HepG2 (cell line): ENCODE measurements around the gene MTA3.

Experiments
- ATF7 ChIP-seq, 2 experiments: fragments of 450-650 bp in 1 of 2; sonication (generic) in 1 of 2; formaldehyde crosslinking in 1 of 2; IDR thresholded peaks; 2 replicates each; pipeline versions ENCODE4 v1.4.0 to v1.6.1; 2016 to 2020; ENCODE audit warnings: antibody characterized with exemption in 1 of 2, mild to moderate bottlenecking in 1 of 2, missing genetic modification reagents in 1 of 2
- CTCF ChIP-seq: sonication (generic); formaldehyde crosslinking; IDR thresholded peaks from 2 replicates; pipeline ENCODE4 v1.5.0; 2020; ENCODE audit warnings: mild to moderate bottlenecking, missing genetic modification reagents, moderate library complexity
- MAFK ChIP-seq, 2 experiments: IDR thresholded peaks in 1 of 2; conservative IDR thresholded peaks in 1 of 2; 2 replicates each; pipeline ENCODE4 v1.6.1; 2011; ENCODE audit warnings: improper control_type of control experiment in 2 of 2, low read length in 2 of 2
- ONECUT2 ChIP-seq: sonication (generic); formaldehyde crosslinking; IDR thresholded peaks from 2 replicates; pipeline ENCODE4 v1.4.0; 2020; ENCODE audit warnings: missing genetic modification reagents
- SUZ12 ChIP-seq: fragments of 150-350 bp; IDR thresholded peaks from 2 replicates; pipeline ENCODE4 v1.6.1; 2014; ENCODE audit warnings: low read depth, low read length
- TAF1 ChIP-seq: sonication (generic); formaldehyde crosslinking; IDR thresholded peaks from 2 replicates; pipeline ENCODE4 v1.4.0; 2020; ENCODE audit warnings: missing genetic modification reagents
- TCF12 ChIP-seq, 2 experiments: fragments of 450-650 bp in 1 of 2; sonication (generic) in 1 of 2; formaldehyde crosslinking in 1 of 2; IDR thresholded peaks; 2 replicates each; pipeline versions ENCODE4 v1.6.1 to v1.8.0; 2017 to 2022; ENCODE audit warnings: antibody characterized with exemption in 1 of 2, mild to moderate bottlenecking in 1 of 2, missing genetic modification reagents in 1 of 2, moderate library complexity in 1 of 2
- YY1 ChIP-seq: IDR thresholded peaks from 2 replicates; pipeline ENCODE4 v1.6.1; 2011; ENCODE audit warnings: low read length, low read depth, moderate library complexity, mild to moderate bottlenecking; ENCODE audit not compliant: insufficient read depth, insufficient replicate concordance
- ZNF121 ChIP-seq: sonication (generic); formaldehyde crosslinking; IDR thresholded peaks from 2 replicates; pipeline ENCODE4 v1.5.0; 2020; ENCODE audit warnings: mild to moderate bottlenecking, missing genetic modification reagents
- ZNF24 ChIP-seq: fragments of 450-650 bp; IDR thresholded peaks from 2 replicates; pipeline ENCODE4 v1.6.1; 2017; ENCODE audit warnings: antibody characterized with exemption, mild to moderate bottlenecking
- ZNF274 ChIP-seq: sonication (generic); formaldehyde crosslinking; IDR thresholded peaks from 2 replicates; pipeline ENCODE4 v1.5.1; 2020; ENCODE audit warnings: mild to moderate bottlenecking, missing genetic modification reagents
- ZNF382 ChIP-seq: sonication (generic); formaldehyde crosslinking; IDR thresholded peaks from 2 replicates; pipeline ENCODE4 v1.5.0; 2020; ENCODE audit warnings: missing genetic modification reagents, mild to moderate bottlenecking, borderline replicate concordance
- TF ChIP-seq, protein P1 (sequence below): sonication (generic); formaldehyde crosslinking; IDR thresholded peaks from 2 replicates; pipeline ENCODE4 v1.5.0; 2020; ENCODE audit warnings: mild to moderate bottlenecking, missing genetic modification reagents
- TF ChIP-seq, protein P2 (sequence below): IDR thresholded peaks from 2 replicates; pipeline ENCODE4 v1.6.1; 2016; ENCODE audit warnings: low read depth, missing genetic modification reagents, missing compliant biosample characterization

DNA sequence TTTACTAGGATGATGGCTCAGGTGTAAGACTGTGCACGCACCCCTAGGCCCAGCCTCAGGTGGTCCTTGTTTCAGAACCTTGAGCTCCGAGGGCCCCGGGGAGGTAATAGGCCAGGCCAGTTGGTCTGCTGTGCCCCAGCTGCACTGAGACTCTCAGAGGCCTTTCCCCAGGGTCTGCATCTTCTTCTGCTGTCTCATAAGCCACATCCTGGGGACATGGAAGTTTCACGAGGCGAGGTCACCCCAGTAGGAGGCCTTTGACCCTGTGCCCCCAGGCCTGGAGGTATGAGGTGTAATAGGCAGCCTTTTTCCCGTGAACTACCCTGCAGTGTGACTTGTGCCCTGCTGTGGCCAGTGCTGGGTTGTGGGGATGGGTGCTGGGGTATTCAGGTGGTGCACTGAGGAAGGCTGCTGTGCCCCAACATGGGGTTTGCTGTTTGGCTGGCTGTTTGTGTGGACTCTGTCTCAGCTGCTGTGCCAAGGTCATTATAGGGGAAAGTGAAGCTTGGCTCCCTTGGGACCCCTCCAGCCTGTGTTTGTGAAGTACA lies 188.6 kb downstream of the MTA3 start:
- TF ChIP-seq YY1, result no peak
- TF ChIP-seq ATF7 (IDR thresholded peaks at IDR 0.05), result no peak
- no peak for TF ChIP-seq ATF7 (CRISPR knock-in tag; IDR thresholded peaks at IDR 0.05)
- TF ChIP-seq MAFK (conservative IDR thresholded peaks at IDR 0.05 in 1 of 2, IDR thresholded peaks at IDR 0.05 in 1 of 2; ENCODE audit: low read length in 2 of 2), result no peak
- TF ChIP-seq ZNF24, result no peak
- TF ChIP-seq ONECUT2, result no peak
- no peak for TF ChIP-seq TAF1
- TF ChIP-seq, protein P1, sequence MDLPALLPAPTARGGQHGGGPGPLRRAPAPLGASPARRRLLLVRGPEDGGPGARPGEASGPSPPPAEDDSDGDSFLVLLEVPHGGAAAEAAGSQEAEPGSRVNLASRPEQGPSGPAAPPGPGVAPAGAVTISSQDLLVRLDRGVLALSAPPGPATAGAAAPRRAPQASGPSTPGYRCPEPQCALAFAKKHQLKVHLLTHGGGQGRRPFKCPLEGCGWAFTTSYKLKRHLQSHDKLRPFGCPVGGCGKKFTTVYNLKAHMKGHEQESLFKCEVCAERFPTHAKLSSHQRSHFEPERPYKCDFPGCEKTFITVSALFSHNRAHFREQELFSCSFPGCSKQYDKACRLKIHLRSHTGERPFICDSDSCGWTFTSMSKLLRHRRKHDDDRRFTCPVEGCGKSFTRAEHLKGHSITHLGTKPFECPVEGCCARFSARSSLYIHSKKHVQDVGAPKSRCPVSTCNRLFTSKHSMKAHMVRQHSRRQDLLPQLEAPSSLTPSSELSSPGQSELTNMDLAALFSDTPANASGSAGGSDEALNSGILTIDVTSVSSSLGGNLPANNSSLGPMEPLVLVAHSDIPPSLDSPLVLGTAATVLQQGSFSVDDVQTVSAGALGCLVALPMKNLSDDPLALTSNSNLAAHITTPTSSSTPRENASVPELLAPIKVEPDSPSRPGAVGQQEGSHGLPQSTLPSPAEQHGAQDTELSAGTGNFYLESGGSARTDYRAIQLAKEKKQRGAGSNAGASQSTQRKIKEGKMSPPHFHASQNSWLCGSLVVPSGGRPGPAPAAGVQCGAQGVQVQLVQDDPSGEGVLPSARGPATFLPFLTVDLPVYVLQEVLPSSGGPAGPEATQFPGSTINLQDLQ (CRISPR knock-in tag), result no peak
- TF ChIP-seq TCF12 (IDR thresholded peaks at IDR 0.05), result no peak
- TF ChIP-seq TCF12 (CRISPR knock-in tag; IDR thresholded peaks at IDR 0.05), result no peak
- no peak for TF ChIP-seq ZNF121 (CRISPR knock-in tag)
- TF ChIP-seq SUZ12, result no peak
- TF ChIP-seq, protein P2, sequence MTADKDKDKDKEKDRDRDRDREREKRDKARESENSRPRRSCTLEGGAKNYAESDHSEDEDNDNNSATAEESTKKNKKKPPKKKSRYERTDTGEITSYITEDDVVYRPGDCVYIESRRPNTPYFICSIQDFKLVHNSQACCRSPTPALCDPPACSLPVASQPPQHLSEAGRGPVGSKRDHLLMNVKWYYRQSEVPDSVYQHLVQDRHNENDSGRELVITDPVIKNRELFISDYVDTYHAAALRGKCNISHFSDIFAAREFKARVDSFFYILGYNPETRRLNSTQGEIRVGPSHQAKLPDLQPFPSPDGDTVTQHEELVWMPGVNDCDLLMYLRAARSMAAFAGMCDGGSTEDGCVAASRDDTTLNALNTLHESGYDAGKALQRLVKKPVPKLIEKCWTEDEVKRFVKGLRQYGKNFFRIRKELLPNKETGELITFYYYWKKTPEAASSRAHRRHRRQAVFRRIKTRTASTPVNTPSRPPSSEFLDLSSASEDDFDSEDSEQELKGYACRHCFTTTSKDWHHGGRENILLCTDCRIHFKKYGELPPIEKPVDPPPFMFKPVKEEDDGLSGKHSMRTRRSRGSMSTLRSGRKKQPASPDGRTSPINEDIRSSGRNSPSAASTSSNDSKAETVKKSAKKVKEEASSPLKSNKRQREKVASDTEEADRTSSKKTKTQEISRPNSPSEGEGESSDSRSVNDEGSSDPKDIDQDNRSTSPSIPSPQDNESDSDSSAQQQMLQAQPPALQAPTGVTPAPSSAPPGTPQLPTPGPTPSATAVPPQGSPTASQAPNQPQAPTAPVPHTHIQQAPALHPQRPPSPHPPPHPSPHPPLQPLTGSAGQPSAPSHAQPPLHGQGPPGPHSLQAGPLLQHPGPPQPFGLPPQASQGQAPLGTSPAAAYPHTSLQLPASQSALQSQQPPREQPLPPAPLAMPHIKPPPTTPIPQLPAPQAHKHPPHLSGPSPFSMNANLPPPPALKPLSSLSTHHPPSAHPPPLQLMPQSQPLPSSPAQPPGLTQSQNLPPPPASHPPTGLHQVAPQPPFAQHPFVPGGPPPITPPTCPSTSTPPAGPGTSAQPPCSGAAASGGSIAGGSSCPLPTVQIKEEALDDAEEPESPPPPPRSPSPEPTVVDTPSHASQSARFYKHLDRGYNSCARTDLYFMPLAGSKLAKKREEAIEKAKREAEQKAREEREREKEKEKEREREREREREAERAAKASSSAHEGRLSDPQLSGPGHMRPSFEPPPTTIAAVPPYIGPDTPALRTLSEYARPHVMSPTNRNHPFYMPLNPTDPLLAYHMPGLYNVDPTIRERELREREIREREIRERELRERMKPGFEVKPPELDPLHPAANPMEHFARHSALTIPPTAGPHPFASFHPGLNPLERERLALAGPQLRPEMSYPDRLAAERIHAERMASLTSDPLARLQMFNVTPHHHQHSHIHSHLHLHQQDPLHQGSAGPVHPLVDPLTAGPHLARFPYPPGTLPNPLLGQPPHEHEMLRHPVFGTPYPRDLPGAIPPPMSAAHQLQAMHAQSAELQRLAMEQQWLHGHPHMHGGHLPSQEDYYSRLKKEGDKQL (CRISPR knock-in tag), result no peak
- TF ChIP-seq ZNF274 (CRISPR knock-in tag), result no peak
- TF ChIP-seq ZNF382 (CRISPR knock-in tag), result no peak
- TF ChIP-seq CTCF (CRISPR knock-in tag), result no peak
